Mammary epithelial cell (primary cell): ENCODE measurements around the gene NTF4.

ENCODE experiments used
- EZH2 ChIP-seq: IDR thresholded peaks from 2 replicates; pipeline ENCODE4 v1.6.1; 2012; ENCODE audit warnings: low read length, inconsistent platforms, borderline replicate concordance
- TF ChIP-seq, protein P1 (sequence below), 2 donors: IDR thresholded peaks in 1 of 2; conservative IDR thresholded peaks in 1 of 2; 2 replicates each; pipeline ENCODE4 v1.5.1; 2011 to 2012; ENCODE audit warnings: inconsistent platforms in 2 of 2, low read length in 2 of 2, mild to moderate bottlenecking in 2 of 2, control low read depth in 1 of 2, low read depth in 1 of 2; ENCODE audit not compliant: insufficient read depth in 1 of 2; ENCODE audit errors: extremely low read depth in 1 of 2

DNA sequence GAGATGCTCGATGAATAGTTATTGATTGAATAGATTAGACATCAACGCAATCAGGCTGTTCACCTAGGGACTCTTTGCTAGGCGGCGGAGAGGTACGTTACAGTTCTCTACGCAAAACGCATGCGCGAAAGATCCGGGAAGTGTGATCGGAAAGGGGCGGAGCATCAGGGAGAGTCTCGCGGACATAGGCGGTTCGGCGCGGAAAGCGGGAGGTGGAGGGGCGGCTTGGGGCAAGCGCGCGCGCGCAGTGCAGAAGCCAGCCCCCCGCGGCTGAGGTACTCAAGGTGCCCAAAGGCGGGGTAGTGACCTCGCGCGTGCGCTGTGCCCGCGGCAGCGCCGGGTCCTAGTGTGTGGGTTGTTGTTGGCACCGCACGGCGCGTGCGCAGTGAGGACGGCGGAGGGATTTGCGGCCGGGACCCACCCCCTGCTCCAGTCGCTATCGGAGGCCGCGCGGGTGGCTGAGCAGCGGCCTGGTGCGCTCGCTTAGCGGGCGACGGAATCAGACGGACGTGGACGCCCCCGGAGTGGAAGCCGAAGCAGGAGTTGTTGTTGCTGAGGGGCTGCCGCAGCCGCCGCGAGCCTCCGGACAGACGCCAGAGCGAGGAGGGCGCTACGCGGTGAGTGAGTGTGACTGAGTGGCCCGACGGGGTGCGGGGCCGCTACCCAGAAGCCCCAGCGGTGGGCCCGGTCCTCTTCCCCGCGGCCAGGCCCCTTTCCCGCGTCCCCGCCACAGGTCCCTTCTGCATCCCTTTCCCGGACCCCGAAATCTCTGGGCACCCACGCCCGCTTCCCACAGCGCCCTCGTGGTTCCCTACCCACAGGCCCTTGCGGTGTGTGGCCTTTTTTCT is 20.6 kb upstream of the NTF4 start, which contains the start of gene SNRNP70:
- TF ChIP-seq, protein P1, sequence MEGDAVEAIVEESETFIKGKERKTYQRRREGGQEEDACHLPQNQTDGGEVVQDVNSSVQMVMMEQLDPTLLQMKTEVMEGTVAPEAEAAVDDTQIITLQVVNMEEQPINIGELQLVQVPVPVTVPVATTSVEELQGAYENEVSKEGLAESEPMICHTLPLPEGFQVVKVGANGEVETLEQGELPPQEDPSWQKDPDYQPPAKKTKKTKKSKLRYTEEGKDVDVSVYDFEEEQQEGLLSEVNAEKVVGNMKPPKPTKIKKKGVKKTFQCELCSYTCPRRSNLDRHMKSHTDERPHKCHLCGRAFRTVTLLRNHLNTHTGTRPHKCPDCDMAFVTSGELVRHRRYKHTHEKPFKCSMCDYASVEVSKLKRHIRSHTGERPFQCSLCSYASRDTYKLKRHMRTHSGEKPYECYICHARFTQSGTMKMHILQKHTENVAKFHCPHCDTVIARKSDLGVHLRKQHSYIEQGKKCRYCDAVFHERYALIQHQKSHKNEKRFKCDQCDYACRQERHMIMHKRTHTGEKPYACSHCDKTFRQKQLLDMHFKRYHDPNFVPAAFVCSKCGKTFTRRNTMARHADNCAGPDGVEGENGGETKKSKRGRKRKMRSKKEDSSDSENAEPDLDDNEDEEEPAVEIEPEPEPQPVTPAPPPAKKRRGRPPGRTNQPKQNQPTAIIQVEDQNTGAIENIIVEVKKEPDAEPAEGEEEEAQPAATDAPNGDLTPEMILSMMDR (conservative IDR thresholded peaks at IDR 0.05 in 1 of 2, IDR thresholded peaks at IDR 0.05 in 1 of 2; ENCODE audit: extremely low read depth in 1 of 2, insufficient read depth in 1 of 2, low read depth in 1 of 2, low read length in 2 of 2), result no peak
- no peak for TF ChIP-seq EZH2
